HPDE6-E6E7 (cell line): Measurements from ENCODE around the gene SMU1.

Experiments
- DNase-seq: peaks from one replicate; pipeline ENCODE4 v3.0.0; 2011; ENCODE audit warnings: missing footprints; ENCODE audit errors: extremely low spot score

The SMU1 gene

DNA sequence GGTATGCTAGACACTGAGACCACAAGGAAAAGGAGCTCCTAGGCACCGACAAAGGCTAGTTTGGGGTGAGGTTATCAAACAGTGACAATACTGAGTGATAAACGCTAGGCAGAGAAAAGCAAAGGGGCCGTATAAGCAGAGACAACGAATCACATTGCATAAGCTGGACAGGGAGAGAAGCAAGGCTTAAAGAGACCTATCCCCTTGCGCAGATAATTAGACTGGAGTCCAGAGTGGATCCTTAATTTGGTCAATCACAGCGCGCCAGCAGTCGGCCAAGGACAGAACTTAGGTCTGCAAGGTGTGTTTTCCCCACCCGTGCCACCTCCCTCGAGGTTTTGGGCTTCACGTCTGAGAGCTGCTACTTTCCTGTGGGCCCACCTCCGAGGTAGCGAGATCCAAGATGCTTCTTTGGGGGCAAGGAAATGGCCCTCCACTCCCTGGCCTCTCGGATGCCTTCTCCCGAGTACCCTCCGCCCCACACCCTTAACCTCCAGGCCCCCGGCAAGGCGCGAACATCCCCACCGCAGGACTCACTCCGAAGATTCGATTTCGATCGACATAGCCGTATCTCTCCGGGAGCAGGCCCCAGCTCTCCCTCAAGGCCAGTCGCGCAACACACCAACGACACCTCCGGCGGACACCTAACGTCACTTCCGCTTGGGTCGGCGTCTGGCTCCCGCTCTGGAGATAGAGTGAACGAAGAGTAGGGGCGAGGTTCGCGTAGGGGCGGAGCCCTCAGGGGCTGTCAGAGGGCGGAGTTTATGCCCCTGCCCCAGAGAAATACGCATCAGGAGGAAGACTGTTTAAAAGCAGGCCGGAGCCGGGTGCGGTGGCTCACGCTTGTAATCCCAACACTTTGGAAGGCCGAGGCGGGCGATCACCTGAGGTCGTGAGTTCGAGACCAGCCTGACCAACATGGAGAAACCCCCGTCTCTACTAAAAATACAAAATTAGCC lies at the start of gene SMU1:
TSS of gene SMU1 (minus strand) at position 629 of the 959 bp plus-strand sequence. CDS start at position 563, 66 bp downstream.
- peak; percentile 96 for DNase-seq

DNA sequence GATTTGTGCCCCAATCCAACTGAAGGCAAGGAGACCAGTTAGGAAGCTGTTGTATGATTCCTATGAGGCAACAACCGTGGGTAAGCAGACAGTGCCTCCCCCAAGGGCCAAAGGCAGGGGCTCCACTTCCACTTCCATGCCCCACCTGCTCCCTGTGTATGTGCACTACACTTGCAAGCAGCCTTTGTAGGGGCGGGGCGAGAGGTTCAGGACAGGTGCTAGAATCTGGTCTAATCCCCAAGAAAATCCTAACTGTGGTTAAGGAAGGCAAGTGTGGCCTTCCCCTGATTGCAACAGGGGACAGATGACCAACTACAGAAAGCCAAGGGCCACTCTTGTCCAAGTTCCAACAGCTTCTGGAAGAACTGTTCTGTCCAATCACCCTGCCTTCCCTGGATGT lies 49.0 kb upstream of the SMU1 start:
- no peak for DNase-seq

GRCh38 chr9:33124751-33125381 lies 48.4 kb upstream of the SMU1 start:
- DNase-seq, result no peak

DNA sequence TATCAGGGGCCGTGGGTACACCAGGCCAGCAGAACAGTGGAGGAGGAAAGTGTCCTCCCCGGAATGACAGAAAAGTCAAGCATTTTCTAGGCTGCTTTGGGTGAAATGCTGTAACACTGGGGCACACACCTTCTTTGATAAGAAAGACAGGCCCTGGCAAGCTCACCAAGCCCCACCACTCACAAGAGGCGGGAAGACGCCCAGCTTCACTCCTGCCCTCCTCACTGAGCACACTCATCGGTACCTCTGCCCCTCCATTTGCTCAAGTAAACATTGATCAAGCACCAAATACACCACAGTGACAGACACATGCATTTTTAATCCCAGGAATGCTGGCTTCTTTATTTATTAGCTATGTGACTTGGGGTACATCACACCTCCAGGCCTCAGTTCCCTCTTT lies 47.6 kb upstream of the SMU1 start:
- no peak for DNase-seq

GRCh38 chr9:33123407-33124031 lies 47.0 kb upstream of the SMU1 start:
- DNase-seq, result no peak

- DNase-seq, result no peak
Measured at GRCh38 chr9:33120620-33121019, 44.1 kb upstream of the SMU1 start.

GRCh38 chr9:33117796-33118195 lies 41.3 kb upstream of the SMU1 start:
- no peak for DNase-seq

DNA sequence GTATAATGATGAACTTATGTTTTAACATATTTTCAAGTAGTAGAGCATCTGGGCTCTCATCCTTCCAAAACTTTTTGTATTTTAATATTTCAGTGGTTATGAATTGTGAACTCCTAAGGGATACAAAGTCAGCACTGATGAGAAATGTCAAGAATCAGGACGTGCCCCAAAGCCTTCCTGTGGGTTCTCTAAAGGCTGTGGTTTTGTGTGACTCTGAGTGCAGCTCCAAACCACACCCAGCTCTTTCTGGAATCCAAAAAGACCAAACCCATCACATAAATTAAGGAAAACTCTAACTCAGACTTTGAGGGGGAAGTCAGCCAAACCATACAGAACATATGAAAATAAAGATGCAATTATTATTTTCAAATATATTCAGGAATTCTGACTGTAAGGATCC lies 40.8 kb upstream of the SMU1 start:
- no peak for DNase-seq

DNA sequence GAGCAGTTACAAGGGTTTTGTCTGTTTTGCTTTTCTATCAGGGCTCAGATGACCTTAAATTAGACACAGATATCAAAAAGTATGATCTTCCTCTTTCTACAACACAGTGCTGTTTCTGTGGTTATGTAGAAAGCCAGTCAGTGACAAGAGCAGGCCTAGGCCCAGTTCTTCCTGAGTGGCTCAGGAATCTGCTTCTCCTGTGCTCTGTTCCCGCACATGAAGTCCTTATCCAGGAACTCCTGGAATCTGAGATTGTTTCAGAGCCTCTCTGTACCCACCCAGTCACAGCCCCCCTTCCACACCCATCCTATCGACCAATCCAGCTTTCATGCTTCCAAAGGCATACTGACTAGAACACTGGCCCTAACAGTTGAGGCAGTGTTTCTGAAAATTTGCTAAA lies 40.4 kb upstream of the SMU1 start:
- no peak for DNase-seq

DNA sequence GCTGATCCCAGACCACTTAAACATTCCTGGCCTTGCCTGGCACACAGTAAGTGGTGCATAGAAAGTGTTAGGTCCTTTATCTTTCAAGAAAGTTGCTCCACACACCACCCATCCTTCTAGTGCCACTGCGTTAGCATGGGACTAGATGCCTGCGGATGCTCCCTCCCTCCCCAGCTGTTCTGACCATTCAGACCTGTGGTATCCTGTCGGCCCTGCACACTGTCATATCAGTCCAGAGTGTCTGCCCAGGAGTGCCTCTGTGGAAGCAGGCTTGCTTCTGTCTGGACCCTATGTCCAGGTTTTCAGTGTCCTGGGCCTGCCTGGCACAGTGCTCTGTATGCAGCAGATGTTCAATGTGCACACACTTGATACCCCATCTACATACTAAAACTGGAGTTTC lies 38.3 kb upstream of the SMU1 start:
- no peak for DNase-seq

DNA sequence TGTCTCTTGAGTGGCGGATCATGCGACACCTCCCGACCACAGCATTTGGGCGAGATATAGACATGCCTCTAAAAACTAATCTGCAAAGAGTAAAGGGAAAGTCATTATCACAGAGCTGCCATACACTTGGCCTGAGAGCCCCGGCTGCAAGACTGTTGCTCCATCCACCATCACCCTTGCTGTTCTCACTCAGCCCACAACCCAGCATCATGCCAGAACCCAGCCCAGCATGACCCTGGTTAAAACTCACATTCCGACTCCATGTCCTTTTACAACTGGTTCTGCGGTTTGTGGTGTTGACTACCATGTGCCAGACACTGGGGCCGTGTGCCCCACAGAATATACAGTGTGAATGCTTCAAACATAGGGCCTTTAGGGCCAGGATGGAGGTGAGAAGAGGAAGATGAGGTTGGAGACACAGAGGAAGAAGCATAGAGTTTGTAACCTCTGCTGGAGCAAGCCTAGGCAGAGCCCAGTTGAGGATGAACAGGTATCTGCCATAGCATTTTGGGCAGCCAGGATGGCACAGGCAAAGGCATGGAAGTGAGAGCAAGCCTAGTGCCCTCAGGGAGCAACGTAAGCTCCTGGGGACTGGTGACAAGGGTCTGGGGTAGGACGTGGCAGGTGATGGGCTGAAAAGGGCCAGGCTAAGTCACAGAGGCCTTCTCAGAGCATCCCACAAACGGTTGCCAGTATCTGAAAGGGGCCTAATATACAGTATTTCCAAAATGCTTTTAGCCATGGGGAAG lies 37.5 kb upstream of the SMU1 start:
- no peak for DNase-seq

GRCh38 chr9:33112094-33112493 lies 35.6 kb upstream of the SMU1 start:
- DNase-seq, result no peak

- no peak for DNase-seq
Measured at GRCh38 chr9:33111631-33112030, 35.2 kb upstream of the SMU1 start.

- DNase-seq, result no peak
Measured at GRCh38 chr9:33110686-33111085, 34.2 kb upstream of the SMU1 start.

DNA sequence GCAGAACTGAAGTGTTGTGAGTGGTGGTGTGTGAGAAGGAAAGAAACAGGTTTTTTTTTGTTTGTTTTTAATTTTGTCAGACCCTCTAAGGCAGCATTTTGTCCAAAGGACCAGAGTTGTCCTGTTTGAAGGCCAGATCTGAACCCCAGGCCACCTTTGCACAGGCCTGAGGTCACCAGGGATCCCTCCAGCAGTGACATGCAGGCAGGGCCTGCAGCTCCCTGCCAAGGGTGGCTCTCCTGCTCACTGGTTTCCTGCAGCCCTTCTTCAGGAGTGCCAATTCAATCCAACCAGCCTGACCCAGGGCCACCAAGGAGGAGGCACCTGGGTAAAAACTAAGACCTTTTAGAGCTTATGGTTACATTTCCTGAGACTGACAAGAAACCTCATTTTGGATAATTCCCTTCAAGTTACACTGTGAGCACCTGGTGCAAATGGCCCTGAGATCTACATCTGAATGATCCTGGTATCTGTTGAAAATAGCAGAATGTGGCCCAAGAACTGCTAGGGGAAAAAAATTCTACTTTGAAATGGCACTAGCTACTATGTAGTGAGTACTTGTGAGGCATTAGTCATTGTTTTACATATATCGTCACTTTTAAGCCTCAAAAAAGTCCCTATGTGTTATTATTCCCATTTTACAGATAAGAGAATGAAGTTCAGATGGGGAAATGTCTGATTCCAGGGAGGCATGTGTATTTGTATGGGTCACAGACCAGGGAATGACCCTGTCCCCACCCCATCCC lies 33.5 kb upstream of the SMU1 start:
- DNase-seq, result no peak

- no peak for DNase-seq
Measured at GRCh38 chr9:33109097-33109496, 32.6 kb upstream of the SMU1 start.

- DNase-seq, result no peak
Measured at GRCh38 chr9:33108472-33108871, 32.0 kb upstream of the SMU1 start.

DNA sequence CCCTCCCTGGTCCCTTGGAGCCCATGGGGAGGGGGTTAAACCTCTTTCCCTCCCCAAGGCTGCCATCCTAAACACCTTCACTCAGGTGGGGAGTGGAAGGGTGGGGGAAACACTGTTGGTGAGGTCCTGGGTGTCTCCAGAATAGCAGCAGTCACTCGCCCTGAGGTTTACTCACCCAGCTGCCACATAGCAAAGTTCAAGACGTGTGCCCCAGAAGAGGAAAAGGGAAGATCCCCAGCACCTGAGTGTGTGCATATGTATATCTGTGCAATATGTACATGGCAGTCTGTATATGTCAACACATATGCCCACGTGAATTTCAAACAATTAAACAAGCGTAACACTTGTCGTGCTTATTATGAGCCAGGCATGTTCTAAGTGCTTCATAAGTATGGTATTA lies 31.3 kb upstream of the SMU1 start:
- no peak for DNase-seq

- DNase-seq, result peak; percentile 35
Measured at GRCh38 chr9:33106827-33107621, 30.6 kb upstream of the SMU1 start.

GRCh38 chr9:33106372-33106771 lies 29.9 kb upstream of the SMU1 start:
- no peak for DNase-seq
